Activated effector memory CD4-positive, alpha-beta T cell treated with anti-CD3 and anti-CD28 coated beads, Interleukin-2, amount 50 U/mL, for 16 hours (primary cell): ENCODE measurements around the gene PLAGL1.
"Not testable (repeated sequence)": the region's sequence is repeated elsewhere in the genome, so short reads cannot be mapped to it uniquely, and the experiment has no call there.

ENCODE experiments used
- DNase-seq: peaks from one replicate; pipeline ENCODE4 v3.0.0-alpha.2; 2020

Gene PLAGL1

DNA sequence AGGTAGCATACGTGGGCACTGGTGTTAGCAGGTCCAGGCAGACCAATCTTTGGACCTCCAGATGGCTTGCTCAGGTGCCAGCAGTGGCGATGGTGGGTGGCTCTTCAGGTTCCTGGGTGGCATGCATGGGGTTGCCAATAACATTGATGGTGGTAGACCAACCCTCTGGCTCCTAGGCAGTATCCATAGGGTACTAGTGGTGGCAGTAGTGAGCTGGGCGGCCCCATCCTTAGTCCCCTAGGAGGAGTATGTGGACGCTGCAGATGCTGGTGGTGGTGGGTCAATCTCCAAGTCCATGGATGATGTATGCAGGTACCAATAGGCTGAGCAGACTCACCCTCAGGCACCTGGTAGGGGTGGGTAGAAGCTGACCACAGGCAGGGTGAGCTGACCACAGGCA is 73.2 kb downstream of the PLAGL1 start:
- DNase-seq: no peak

GRCh38 chr6:143934331-143934730 is 73.7 kb downstream of the PLAGL1 start:
- no peak for DNase-seq

GRCh38 chr6:143929975-143930374 is 78.1 kb downstream of the PLAGL1 start:
- no peak for DNase-seq

DNA sequence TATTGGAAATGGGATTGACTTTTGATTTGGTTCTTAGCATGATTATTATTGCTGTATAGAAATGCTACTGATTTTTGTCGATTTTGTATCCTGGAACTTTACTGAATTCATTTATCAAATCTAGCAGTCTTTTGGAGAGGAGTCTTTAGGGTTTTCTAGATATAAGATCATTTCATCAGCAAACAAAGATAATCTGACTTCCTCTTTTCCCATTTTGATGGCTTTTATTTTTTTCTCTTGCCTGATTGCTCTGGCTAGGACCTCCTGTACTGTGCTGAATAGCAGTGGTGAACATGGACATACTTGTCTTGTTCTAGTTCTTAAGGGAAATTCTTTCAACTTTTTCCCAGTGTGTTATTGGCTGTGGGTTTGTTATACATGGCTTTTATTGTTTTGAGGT is 79.2 kb downstream of the PLAGL1 start:
- no peak for DNase-seq

GRCh38 chr6:143917026-143917425 is 91.0 kb downstream of the PLAGL1 start:
- DNase-seq: not testable (repeated sequence)

- DNase-seq: no peak
Observed at GRCh38 chr6:143912671-143913070, 95.4 kb downstream of the PLAGL1 start.

DNA sequence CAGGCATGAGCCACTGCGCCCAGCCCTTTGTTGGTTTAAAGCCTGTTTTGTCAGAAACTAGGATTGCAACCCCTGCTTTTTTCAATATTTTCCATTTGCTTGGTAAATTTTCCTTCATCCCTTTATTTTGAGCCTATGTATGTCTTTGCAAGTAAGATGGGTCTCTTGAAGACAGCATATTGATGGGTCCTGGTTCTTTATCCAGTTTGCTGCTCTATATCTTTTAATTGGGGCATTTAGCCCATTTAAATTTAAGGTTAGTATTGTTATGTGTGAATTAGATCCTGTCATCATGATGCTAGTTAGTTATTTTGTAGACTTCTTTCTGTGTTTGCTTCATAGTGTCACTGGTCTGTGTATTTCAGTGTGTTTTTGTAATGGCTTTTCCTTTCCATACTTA is 97.0 kb downstream of the PLAGL1 start:
- DNase-seq: no peak

- no peak for DNase-seq
Observed at GRCh38 chr6:143902827-143903226, 105.2 kb downstream of the PLAGL1 start.

DNA sequence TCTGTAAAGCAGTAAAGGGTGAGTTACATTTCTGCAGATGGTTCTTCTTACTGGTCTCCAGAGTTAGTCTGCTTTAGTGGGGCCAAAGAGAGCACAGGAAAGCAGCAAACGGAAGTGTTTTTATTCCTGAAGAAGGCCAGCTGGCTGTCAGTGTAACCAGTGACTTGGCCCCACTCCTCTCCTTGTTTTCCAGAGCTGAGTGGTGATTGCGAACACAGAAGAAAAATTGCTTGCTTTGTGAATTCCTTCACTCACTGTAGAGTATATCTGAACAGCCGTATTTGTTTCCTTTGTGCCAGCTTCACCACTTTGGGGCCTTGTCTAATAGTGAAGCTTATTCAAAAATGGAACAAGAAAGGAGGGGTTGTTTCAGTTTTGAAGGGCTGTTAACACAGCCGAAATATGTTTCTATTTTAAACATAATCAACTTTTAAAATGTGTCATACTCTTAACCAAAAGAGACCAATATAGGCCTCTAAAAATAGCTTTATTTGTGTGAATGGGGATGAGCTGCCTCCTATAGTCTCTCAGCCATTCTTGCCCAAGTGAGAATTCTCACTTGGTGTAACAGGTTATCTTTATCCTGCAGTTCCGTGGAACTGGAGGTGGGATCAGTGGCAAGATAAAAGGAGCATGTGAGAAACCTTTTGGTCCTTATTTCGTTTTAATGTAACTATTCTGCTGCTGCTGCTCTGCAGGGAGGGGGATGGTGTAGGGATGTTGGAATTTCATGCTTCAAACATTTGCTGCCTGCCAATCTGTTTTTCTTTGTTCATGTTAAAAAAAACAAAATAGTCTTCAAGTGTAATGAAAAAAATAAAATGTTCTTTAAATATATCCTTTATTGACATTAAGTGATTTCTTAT is 105.9 kb downstream of the PLAGL1 start:
- DNase-seq: no peak

DNA sequence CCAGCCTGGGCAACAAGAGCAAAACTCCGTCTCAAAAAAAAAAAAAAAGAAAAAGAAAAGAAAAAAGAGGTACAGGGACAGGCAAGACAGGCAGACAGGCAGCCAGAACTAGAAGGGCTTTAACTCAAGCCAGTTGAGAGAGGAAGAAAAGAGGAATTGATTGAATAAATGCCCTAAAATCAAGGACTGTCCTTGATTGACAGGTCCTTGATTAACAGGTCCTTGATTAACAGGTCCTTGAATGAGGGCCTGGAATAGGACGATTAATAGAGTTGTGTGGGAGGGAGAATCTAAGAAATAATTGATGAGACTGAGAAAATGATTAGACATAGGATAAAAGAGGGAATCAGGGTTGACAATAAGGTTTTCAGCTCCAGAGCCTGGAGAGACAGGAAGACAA is 107.7 kb downstream of the PLAGL1 start:
- no peak for DNase-seq

DNA sequence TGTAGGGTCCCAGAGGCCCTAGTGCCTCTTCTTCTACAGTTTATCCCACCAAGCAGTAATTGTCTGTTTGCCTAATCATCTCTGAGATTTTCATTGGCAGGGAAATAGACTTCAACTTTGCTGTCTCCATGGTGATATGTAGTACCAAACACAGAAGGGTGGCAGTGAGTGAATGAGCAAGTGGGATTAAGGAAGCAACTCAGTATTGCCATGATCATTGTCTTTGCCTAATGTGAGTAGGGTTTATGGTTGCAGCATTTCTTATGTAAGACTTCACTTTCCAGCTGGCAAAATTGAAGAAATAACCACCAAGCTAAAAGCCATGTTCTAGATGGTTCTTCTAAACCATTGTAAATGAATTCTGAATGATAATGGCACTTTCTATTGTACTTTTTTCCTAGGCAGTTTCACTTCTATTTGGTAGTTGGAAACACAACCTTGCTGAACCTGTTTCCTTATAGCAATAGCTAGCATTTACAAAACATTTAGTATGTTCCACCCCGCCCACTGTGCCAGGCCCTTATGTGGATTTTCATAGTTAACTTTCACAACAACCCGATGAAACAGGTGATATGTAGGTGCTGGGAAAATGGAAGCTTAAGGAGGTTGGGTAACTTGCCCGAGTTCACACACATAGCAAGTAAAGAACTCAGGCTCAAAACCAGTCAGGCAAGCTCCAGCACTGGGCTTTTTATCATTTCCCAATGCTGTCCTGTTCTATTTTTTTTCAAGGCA is 111.8 kb downstream of the PLAGL1 start:
- DNase-seq: no peak

DNA sequence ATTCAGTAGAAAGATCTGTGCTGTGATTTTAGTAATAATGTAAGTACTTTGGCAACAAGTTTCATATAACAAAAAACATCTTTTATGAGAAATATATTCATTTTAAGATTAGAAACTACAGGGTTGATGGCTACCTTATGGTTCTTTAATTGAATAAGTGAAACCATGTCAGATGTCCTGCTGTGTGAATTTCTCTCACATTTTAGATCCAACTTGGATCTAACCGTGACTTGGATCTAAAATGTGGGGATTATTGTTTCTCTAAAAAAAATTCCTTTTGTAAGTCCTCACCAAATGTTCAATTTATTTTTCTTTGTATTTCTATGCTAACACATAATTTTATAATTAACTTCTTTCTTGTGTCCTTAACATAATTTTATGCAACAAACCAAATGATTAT is 113.4 kb downstream of the PLAGL1 start:
- no peak for DNase-seq
